Measurements from ENCODE around the gene WNT10A.

Gene WNT10A

DNA sequence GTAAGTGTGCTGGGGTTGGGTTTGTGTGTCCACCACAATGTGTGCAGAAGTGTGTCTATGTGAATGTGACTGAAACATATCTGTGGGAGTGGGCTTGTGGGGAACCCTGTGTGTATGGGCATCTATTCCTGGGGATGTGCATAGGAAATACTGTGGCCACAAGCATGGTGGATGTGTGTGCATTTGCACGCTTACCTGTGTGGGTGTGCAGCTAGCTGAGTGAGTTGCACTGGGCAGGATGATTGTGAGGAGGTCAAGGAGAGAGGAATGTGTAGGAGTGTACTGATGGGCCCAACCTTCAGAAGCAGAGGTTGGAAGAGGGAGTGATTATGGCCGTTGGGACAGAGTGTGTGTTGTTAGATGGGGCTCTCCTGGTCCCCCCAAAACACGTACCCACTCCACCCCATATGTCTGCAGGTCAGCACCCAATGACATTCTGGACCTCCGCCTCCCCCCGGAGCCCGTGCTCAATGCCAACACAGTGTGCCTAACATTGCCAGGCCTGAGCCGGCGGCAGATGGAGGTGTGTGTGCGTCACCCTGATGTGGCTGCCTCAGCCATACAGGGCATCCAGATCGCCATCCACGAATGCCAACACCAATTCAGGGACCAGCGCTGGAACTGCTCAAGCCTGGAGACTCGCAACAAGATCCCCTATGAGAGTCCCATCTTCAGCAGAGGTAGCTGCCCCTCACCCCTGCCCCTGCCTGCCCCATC, 1.2 kb downstream of the WNT10A start:
- TF ChIP-seq CTCF (IDR thresholded peaks at IDR 0.05; ENCODE audit: low read depth, low read length): no peak
- peak; percentile 5 for DNase-seq
- H3K9me3 ChIP-seq: no peaks in the 10 kb centered on the region
- H3K4me1 ChIP-seq: peaks cover 37% of the 10 kb centered on the region
- H3K36me3 ChIP-seq: no peaks in the 10 kb centered on the region
- no peaks in the 10 kb centered on the region for H3K27me3 ChIP-seq
- H3K4me3 ChIP-seq (ENCODE audit: low read depth, low read length): no peak overlapping the region

DNA sequence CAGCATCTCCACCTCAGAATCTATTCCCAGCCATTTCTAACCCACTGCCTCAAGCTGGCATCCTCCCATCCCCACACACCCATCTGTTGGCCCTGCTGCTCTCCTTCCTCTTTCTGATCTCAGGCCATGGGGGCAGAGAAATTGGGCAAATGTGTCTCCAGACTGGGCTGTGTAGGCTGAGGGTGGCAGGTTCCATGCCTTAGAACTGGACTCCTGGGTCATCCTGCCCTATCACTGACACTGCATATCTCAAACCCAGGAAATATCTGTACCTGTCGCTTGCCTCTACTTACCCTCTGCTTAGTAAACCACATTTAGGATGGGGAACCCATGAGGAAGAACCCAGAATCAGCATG, 1.8 kb downstream of the WNT10A start:
- H3K36me3 ChIP-seq: no peaks in the 10 kb centered on the region
- H3K4me3 ChIP-seq (ENCODE audit: low read depth, low read length): no peak overlapping the region
- H3K9me3 ChIP-seq: no peaks in the 10 kb centered on the region
- peaks cover 37% of the 10 kb centered on the region for H3K4me1 ChIP-seq
- H3K27me3 ChIP-seq: no peaks in the 10 kb centered on the region
- DNase-seq: no peak
- TF ChIP-seq CTCF (IDR thresholded peaks at IDR 0.05; ENCODE audit: low read depth, low read length): no peak

DNA sequence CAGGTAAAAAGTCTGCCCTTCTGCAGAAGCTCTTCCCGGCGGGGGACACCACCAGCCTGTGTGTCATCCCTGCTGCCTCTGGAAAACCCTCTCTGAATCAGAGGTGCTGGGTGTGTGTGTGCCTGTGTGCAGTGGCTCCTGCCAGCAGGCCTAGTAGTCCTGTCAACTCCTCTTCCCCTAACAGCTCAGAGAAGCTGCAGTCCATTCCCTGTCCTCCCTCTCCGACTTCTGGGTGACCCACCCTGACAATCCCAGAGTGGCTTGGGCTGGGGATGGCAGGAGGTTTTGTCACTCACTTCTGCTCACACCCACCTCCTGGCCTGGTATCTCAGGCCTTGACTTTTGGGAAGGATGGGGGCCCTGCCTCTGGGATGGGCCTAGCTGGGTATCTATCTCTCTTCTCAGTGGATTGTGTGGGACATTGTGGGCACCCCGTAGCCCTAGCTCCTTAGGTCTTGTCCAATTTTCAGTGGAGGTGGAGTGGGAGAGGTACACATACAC, 2.3 kb downstream of the WNT10A start:
- DNase-seq: peak; percentile 29
- H3K27me3 ChIP-seq: no peaks in the 10 kb centered on the region

DNA sequence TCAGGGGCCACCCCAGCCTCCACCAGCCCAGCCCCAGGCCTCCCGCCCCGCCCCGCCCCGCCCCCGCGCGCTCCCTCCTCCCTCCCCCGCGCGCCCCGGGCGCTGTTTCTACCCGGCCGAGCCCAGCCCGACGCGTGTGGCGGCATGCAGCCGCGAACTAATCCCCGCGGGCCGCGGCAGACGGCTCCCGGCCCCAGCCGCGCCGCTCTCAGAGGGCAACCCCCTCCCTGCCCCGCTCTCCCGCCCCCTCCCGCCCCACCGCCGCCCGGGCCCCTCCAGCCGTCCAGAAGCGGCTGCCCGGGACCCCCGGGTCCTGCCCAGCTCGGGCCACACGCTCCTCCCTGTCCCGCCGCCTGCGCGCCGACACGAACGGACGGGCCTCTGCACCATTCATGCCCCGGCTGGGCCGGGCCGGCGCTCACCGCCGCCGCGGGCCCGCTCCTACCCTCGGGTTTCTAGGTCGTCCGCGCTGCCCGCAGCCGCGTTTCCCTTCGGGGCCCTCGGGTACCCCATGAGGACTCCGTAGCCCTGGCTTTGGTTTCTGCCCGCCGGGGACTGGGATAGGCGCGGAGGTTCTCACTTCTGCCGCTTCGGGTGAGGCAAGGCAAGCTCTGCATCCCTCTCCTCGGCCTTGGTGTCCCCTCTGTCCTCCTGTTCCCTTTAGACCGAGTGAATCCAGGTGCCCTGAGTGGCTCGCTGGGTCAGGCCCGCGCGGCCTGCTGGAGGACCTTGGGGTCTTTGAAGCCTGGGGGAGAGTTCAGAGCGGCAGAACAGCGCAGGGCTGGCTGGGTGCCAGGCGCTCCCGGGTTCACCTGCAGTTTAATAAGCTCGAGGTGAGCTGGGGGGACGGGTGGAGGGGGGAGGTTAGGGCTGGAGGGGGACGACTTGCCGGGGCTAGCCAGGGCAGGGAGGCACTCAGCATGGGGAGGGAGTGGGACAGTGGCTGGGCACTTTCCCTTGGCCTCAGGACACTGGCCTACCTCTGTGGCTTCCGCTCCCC, 3.1 kb downstream of the WNT10A start:
- Histone ChIP-seq H3K27me3 (no peaks in the 10 kb centered on the region), H3K4me3 (ENCODE audit: low read depth, low read length) (peak overlapping the region; percentile 46), H3K4me1 (peaks cover 26% of the 10 kb centered on the region), H3K36me3 (no peaks in the 10 kb centered on the region), H3K9me3 (no peaks in the 10 kb centered on the region)
- DNase-seq: peak; percentile 50
- TF ChIP-seq CTCF (IDR thresholded peaks at IDR 0.05; ENCODE audit: low read depth, low read length): no peak

More for the DNA sequence above, 2.3 kb downstream of the WNT10A start:
- no peak overlapping the region for H3K4me3 ChIP-seq (ENCODE audit: low read depth, low read length)
- TF ChIP-seq CTCF (IDR thresholded peaks at IDR 0.05; ENCODE audit: low read depth, low read length): no peak
- H3K9me3 ChIP-seq: no peaks in the 10 kb centered on the region
- H3K36me3 ChIP-seq: no peaks in the 10 kb centered on the region
- peaks cover 33% of the 10 kb centered on the region for H3K4me1 ChIP-seq

DNA sequence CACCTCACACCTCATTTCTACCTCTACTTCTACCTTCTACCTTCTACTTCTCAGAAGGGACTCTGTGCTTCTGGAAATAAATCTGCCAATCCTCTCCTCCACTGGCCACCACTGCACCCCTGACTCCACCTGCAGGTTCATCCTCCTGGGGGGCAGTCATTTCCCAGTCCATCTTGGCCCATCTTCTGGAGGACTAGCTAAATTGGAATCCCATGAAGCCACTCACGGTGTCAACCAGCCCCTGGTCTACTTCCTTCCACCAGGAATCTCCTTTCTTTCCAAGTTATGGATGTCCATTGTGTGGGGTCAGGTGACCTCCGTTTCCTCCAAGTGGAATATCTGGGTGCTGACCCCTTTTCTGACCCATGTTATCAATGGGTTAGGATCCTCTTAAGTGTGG, 3.9 kb downstream of the WNT10A start:
- no peaks in the 10 kb centered on the region for H3K9me3 ChIP-seq
- peaks cover 22% of the 10 kb centered on the region for H3K4me1 ChIP-seq
- no peak overlapping the region for H3K4me3 ChIP-seq (ENCODE audit: low read depth, low read length)
- TF ChIP-seq CTCF (IDR thresholded peaks at IDR 0.05; ENCODE audit: low read depth, low read length): no peak
- no peak for DNase-seq
- no peaks in the 10 kb centered on the region for H3K27me3 ChIP-seq
- no peaks in the 10 kb centered on the region for H3K36me3 ChIP-seq

All from BE2C (cell line).